ENCODE measurements around the gene TNS1. TPM values are rescaled to one million over a fixed set of nuclear protein-coding genes. Genes with fewer than 3 reads are reported as not detected.
A peak's percentile ranks its signal among the peaks of the same experiment; 100 is the strongest.

The TNS1 gene
- total and polyA plus RNA-seq, 9 of the 15 experiments (the other 6 are each of a cell fraction or from before 2014, with no cell fraction given) = 0.13 to 2.7 (median 0.77) TPM

GRCh38 chr2:217943446-217944321 is 59.1 kb downstream of the TNS1 start (continued):
- TF ChIP-seq CBX2 (IDR thresholded peaks at IDR 0.05; ENCODE audit: insufficient read depth, low read length, poor library complexity, severe bottlenecking) (no peak), CEBPB (tag; IDR thresholded peaks at IDR 0.05) (no peak), SMARCB1 (IDR thresholded peaks at IDR 0.05; ENCODE audit: insufficient read length, low read depth) (no peak), REST (IDR thresholded peaks at IDR 0.05; ENCODE audit: borderline replicate concordance) (0 out of 2 replicates have a peak, but pooled peaks have one; percentile 16), REST (CRISPR knock-in tag; IDR thresholded peaks at IDR 0.05; ENCODE audit: low read depth) (no peak), MEIS2 (IDR thresholded peaks at IDR 0.05; ENCODE audit: partially characterized antibody) (no peak), YY1 (IDR thresholded peaks at IDR 0.05; ENCODE audit: borderline replicate concordance in 1 of 3, control insufficient read depth in 1 of 3, extremely low read depth in 1 of 3, insufficient read depth in 3 of 3, insufficient read length in 1 of 3, insufficient replicate concordance in 2 of 3, low read depth in 1 of 3, low read length in 2 of 3) (peak in 2 of 3 experiments; percentile 37 to 45), RAD51 (IDR thresholded peaks at IDR 0.05; ENCODE audit: borderline replicate concordance, low read depth) (no peak), TGIF2 (CRISPR knock-in tag; IDR thresholded peaks at IDR 0.05) (no peak)
- TF ChIP-seq, protein P1, sequence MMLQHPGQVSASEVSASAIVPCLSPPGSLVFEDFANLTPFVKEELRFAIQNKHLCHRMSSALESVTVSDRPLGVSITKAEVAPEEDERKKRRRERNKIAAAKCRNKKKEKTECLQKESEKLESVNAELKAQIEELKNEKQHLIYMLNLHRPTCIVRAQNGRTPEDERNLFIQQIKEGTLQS (IDR thresholded peaks at IDR 0.05) = 0 out of 2 replicates have a peak, but pooled peaks have one; percentile 27
- TF ChIP-seq, protein P1 (CRISPR knock-in tag; conservative IDR thresholded peaks at IDR 0.05) = no peak
- TF ChIP-seq, protein P2, sequence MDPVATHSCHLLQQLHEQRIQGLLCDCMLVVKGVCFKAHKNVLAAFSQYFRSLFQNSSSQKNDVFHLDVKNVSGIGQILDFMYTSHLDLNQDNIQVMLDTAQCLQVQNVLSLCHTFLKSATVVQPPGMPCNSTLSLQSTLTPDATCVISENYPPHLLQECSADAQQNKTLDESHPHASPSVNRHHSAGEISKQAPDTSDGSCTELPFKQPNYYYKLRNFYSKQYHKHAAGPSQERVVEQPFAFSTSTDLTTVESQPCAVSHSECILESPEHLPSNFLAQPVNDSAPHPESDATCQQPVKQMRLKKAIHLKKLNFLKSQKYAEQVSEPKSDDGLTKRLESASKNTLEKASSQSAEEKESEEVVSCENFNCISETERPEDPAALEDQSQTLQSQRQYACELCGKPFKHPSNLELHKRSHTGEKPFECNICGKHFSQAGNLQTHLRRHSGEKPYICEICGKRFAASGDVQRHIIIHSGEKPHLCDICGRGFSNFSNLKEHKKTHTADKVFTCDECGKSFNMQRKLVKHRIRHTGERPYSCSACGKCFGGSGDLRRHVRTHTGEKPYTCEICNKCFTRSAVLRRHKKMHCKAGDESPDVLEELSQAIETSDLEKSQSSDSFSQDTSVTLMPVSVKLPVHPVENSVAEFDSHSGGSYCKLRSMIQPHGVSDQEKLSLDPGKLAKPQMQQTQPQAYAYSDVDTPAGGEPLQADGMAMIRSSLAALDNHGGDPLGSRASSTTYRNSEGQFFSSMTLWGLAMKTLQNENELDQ (CRISPR knock-in tag; IDR thresholded peaks at IDR 0.05; ENCODE audit: borderline replicate concordance) = no peak

Measured in K562 (cell line).